Measurements from ENCODE around the gene MSL2. TPM values are rescaled to one million over a fixed set of nuclear protein-coding genes. Genes with fewer than 3 reads are reported as not detected.

The MSL2 gene
- polyA plus RNA-seq, 1 of the 3 experiments (the other 2 are of a cell fraction) = 2.4 TPM

GRCh38 chr3:136161516-136161915 lies 34.6 kb downstream of the MSL2 start:
- no peak overlapping the region for H3K27ac ChIP-seq (ENCODE audit: low read depth in 2 of 2, low read length in 1 of 2)
- POLR2A ChIA-PET = no interaction called here
- H3K9ac ChIP-seq = no peak overlapping the region
- peaks cover 0 to 19% of the 10 kb centered on the region in 2 experiments; a peak in 2 of 4 replicates for H3K4me1 ChIP-seq (ENCODE audit: control insufficient read depth in 1 of 2, insufficient read depth in 2 of 2, low read depth in 1 of 2, low read length in 1 of 2)
- CTCF ChIA-PET = interaction anchor here (1.2 kb wide), 1 partner anchor 25 kb away, joined by 3 read pairs; no protein-coding TSS in a partner anchor
- no peak overlapping the region for H2AFZ ChIP-seq (ENCODE audit: low read depth)
- no peak for TF ChIP-seq NFIC (IDR thresholded peaks at IDR 0.05; ENCODE audit: borderline replicate concordance)
- no peak for TF ChIP-seq ELF1 (IDR thresholded peaks at IDR 0.05)
- TF ChIP-seq REST (IDR thresholded peaks at IDR 0.05; ENCODE audit: low read depth, low read length) = no peak
- DNase-seq = no peak
- H3K79me2 ChIP-seq (ENCODE audit: insufficient read depth) = peaks cover 99% of the 10 kb centered on the region
- H3K36me3 ChIP-seq (replicated peaks in 1 of 2; ENCODE audit: control insufficient read depth in 1 of 2, insufficient read depth in 2 of 2, low read length in 1 of 2) = peaks cover 0 to 6% of the 10 kb centered on the region in 2 experiments
- H3F3A ChIP-seq (replicated peaks; ENCODE audit: insufficient read depth) = peaks cover 5% of the 10 kb centered on the region
- peaks cover 96% of the 10 kb centered on the region for H4K20me1 ChIP-seq (ENCODE audit: insufficient read depth)
- H3K4me3 ChIP-seq (ENCODE audit: low read depth in 2 of 2, low read length in 1 of 2) = no peak overlapping the region
- H3K9me2 ChIP-seq = no peaks in the 10 kb centered on the region
- no peaks in the 10 kb centered on the region for H3K9me3 ChIP-seq
- H3K27me3 ChIP-seq (ENCODE audit: insufficient read depth) = no peaks in the 10 kb centered on the region
- no peak overlapping the region for H3K4me2 ChIP-seq

- POLR2A ChIA-PET = interaction anchor here (0.6 kb wide), 1 partner anchor 240 kb away, joined by 3 read pairs; no protein-coding TSS in a partner anchor
- 100% methylated on average over 4 of the region's 4 CpGs for WGBS (ENCODE audit: low lambda C conversion rate)
- no peak overlapping the region for H2AFZ ChIP-seq (ENCODE audit: low read depth)
- H3K9me3 ChIP-seq = no peaks in the 10 kb centered on the region
- CTCF ChIA-PET = interaction anchor here (0.8 kb wide), 1 partner anchor 198 kb away, joined by 3 read pairs; no protein-coding TSS in a partner anchor
- no peak overlapping the region for H3K27ac ChIP-seq (ENCODE audit: low read depth in 2 of 2, low read length in 1 of 2)
- H3F3A ChIP-seq (replicated peaks; ENCODE audit: insufficient read depth) = peaks cover 7% of the 10 kb centered on the region
- no peaks in the 10 kb centered on the region for H3K9me2 ChIP-seq
- H3K79me2 ChIP-seq (ENCODE audit: insufficient read depth) = peaks cover 100% of the 10 kb centered on the region
- no peak overlapping the region for H3K9ac ChIP-seq
- peaks cover 29 to 31% of the 10 kb centered on the region in 2 experiments for H3K36me3 ChIP-seq (replicated peaks in 1 of 2; ENCODE audit: control insufficient read depth in 1 of 2, insufficient read depth in 2 of 2, low read length in 1 of 2)
- H3K4me2 ChIP-seq = no peak overlapping the region
- H3K27me3 ChIP-seq (ENCODE audit: insufficient read depth) = no peaks in the 10 kb centered on the region
- no peak overlapping the region for H3K4me3 ChIP-seq (ENCODE audit: low read depth in 2 of 2, low read length in 1 of 2)
- DNase-seq = no peak
- peaks cover 90% of the 10 kb centered on the region for H4K20me1 ChIP-seq (ENCODE audit: insufficient read depth)
- H3K4me1 ChIP-seq (ENCODE audit: control insufficient read depth in 1 of 2, insufficient read depth in 2 of 2, low read depth in 1 of 2, low read length in 1 of 2) = peaks cover 0 to 14% of the 10 kb centered on the region in 2 experiments; a peak in 3 of 4 replicates
- TF ChIP-seq IRF3 (IDR thresholded peaks at IDR 0.05; ENCODE audit: low read depth, low read length) = no peak
- TF ChIP-seq, protein P1, sequence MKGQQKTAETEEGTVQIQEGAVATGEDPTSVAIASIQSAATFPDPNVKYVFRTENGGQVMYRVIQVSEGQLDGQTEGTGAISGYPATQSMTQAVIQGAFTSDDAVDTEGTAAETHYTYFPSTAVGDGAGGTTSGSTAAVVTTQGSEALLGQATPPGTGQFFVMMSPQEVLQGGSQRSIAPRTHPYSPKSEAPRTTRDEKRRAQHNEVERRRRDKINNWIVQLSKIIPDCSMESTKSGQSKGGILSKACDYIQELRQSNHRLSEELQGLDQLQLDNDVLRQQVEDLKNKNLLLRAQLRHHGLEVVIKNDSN (IDR thresholded peaks at IDR 0.05; ENCODE audit: borderline replicate concordance, low read depth) = no peak
- no peak for TF ChIP-seq MXI1 (IDR thresholded peaks at IDR 0.05; ENCODE audit: low read depth, low read length)
- TF ChIP-seq FOSL2 (IDR thresholded peaks at IDR 0.05; ENCODE audit: borderline replicate concordance, low read depth) = no peak
- TF ChIP-seq NFIC (IDR thresholded peaks at IDR 0.05; ENCODE audit: borderline replicate concordance) = no peak
- no peak for TF ChIP-seq RCOR1 (IDR thresholded peaks at IDR 0.05; ENCODE audit: low read length)
- TF ChIP-seq RXRA (IDR thresholded peaks at IDR 0.05; ENCODE audit: borderline replicate concordance, low read depth) = no peak
- no peak for TF ChIP-seq SIN3A (IDR thresholded peaks at IDR 0.05; ENCODE audit: borderline replicate concordance, low read depth, low read length)
- TF ChIP-seq GABPA (IDR thresholded peaks at IDR 0.05; ENCODE audit: low read depth) = no peak
- TF ChIP-seq, protein P2, sequence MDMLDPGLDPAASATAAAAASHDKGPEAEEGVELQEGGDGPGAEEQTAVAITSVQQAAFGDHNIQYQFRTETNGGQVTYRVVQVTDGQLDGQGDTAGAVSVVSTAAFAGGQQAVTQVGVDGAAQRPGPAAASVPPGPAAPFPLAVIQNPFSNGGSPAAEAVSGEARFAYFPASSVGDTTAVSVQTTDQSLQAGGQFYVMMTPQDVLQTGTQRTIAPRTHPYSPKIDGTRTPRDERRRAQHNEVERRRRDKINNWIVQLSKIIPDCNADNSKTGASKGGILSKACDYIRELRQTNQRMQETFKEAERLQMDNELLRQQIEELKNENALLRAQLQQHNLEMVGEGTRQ (IDR thresholded peaks at IDR 0.05; ENCODE audit: borderline replicate concordance, low read depth, low read length) = no peak
- no peak for TF ChIP-seq EP300 (IDR thresholded peaks at IDR 0.05; ENCODE audit: borderline replicate concordance in 1 of 2, low read depth in 1 of 2, low read length in 1 of 2)
- TF ChIP-seq REST (IDR thresholded peaks at IDR 0.05; ENCODE audit: low read depth, low read length) = no peak
- no peak for TF ChIP-seq GATA2 (CRISPR knock-in tag; IDR thresholded peaks at IDR 0.05)
- TF ChIP-seq, protein P3, sequence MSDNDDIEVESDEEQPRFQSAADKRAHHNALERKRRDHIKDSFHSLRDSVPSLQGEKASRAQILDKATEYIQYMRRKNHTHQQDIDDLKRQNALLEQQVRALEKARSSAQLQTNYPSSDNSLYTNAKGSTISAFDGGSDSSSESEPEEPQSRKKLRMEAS (IDR thresholded peaks at IDR 0.05; ENCODE audit: low read depth) = no peak
- TF ChIP-seq POLR2AphosphoS5 (IDR thresholded peaks at IDR 0.05; ENCODE audit: low read depth, low read length) = no peak
These were observed 43.2 kb downstream of the MSL2 start for GRCh38 chr3:136152963-136153362.
